OCI-LY3 (cell line): ENCODE results near the gene TTC8.

Experiments
- H2AFZ ChIP-seq: fragments of 200-600, 300-600 bp; shearing (Covaris generic); 2 replicates; pipeline ENCODE4 v1.6.0; 2014; ENCODE audit warnings: antibody characterized with exemption, low read depth, low read length
- H3K27ac ChIP-seq: fragments of 200-600, 300-600 bp; sonication (generic); 2 replicates; pipeline ENCODE4 v1.5.1; 2014; ENCODE audit warnings: mild to moderate bottlenecking, low read length, moderate library complexity, mixed read lengths
- H3K27me3 ChIP-seq: fragments of 200-600, 300-600 bp; sonication (generic); 2 replicates; pipeline ENCODE4 v1.6.1; 2014; ENCODE audit warnings: low read depth, low read length, mixed read lengths
- H3K36me3 ChIP-seq: fragments of 200-600, 300-600 bp; sonication (generic); replicated peaks from 2 replicates; pipeline ENCODE3; 2014; ENCODE audit warnings: low read depth, low read length, mixed read lengths
- H3K4me1 ChIP-seq: fragments of 300-600, 200-600 bp; sonication (generic); 2 replicates; pipeline ENCODE4 v1.6.1; 2014; ENCODE audit warnings: low read length, mixed read lengths
- H3K4me2 ChIP-seq: fragments of 200-600, 300-600 bp; sonication (generic); 2 replicates; pipeline ENCODE4 v1.6.1; 2014; ENCODE audit warnings: low read length, mixed read lengths
- H3K4me3 ChIP-seq: fragments of 300-600, 200-600 bp; sonication (generic); 2 replicates; pipeline ENCODE4 v1.5.1; 2014; ENCODE audit warnings: antibody characterized with exemption, mild to moderate bottlenecking, low read length, moderate library complexity
- H3K79me2 ChIP-seq: fragments of 300-600, 200-600 bp; shearing (Covaris generic); 2 replicates; pipeline ENCODE4 v1.6.1; 2014; ENCODE audit warnings: mild to moderate bottlenecking, low read length, mixed read lengths
- H3K9ac ChIP-seq: fragments of 300-600, 200-600 bp; shearing (Covaris generic); 2 replicates; pipeline ENCODE4 v1.6.0; 2014; ENCODE audit warnings: mild to moderate bottlenecking, low read length, moderate library complexity
- H3K9me3 ChIP-seq: fragments of 200-600, 300-600 bp; shearing (Covaris generic); 2 replicates; pipeline ENCODE4 v1.6.1; 2014; ENCODE audit warnings: low read length, mixed read lengths; ENCODE audit not compliant: insufficient read depth
- H4K20me1 ChIP-seq: fragments of 200-600, 300-600 bp; sonication (generic); 2 replicates; pipeline ENCODE4 v1.6.1; 2016; ENCODE audit warnings: low read length, mixed read lengths; ENCODE audit not compliant: insufficient read depth
- CTCF ChIP-seq: fragments of 200-600, 300-600 bp; sonication (generic); IDR thresholded peaks from 2 replicates; pipeline ENCODE4 v1.5.1; 2014; ENCODE audit warnings: antibody characterized with exemption, low read length, low read depth
- EZH2phosphoT487 ChIP-seq: fragments of 200-600 bp; shearing (Covaris generic); IDR thresholded peaks from 2 replicates; pipeline ENCODE4 v1.6.1; 2018; ENCODE audit warnings: antibody characterized with exemption, mixed run types, low read depth

Gene TTC8

DNA sequence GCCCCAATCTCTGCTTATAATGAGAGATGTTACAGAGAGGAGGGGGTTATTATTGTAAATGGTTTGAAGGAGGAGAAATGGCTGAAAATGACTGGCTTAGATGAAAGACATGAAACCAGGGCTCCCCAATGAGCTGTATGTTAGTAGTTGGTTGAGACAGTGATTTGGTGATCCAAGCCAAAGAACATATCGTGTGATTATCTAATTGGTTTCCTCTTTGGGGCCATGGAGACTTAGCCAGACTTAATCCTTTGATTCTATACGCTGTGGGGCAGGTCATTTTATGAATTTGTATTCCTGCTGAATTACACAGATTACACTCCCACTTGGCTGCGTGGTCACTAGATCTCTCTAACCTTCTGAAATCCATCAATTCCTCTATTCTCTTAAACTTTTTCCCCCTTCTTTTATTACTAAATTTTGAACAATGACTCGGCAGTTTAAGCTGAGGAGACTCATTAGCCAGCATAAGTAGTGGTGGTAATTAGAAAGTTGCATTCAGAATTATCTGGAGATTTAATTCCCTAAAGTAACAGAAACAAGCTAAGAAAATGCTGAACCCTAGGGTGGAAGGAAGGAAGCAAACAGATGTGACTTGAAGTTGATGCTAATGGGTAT is 5.3 kb downstream of the TTC8 start:
- no peaks in the 10 kb centered on the region for H3K79me2 ChIP-seq
- TF ChIP-seq CTCF (no peak), EZH2phosphoT487 (no peak)
- H3K36me3 ChIP-seq, result no peaks in the 10 kb centered on the region
- H3K4me1 ChIP-seq, result peaks cover 18% of the 10 kb centered on the region
- H3K27ac ChIP-seq, result no peak overlapping the region
- peak overlapping the region; percentile 43 for H3K4me2 ChIP-seq
- H3K9me3 ChIP-seq, result no peaks in the 10 kb centered on the region
- H3K27me3 ChIP-seq, result no peaks in the 10 kb centered on the region
- no peak overlapping the region for H3K4me3 ChIP-seq
- no peak overlapping the region for H3K9ac ChIP-seq
- 0 out of 2 replicates have a peak overlapping the region, but pooled peaks have one; percentile 10 for H2AFZ ChIP-seq
- H4K20me1 ChIP-seq, result no peaks in the 10 kb centered on the region

DNA sequence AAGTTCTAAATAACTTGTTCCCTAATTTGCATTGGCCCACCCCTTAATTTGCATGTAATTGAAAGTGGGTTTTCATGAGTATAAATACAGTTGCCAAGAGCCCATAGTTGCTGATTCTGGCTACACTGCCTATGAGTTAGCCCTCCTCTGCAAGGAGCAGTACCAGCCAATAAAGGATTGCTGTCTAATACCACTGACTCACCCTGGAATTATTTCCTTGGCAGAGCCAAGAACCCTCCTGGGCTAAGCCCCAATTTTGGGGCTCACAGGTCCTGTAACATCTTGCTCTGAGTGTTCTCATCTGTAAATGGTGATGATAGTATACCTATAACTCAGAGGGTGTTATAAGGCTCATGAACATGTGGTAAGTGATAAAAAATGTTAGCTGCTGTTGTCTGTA is 6.8 kb downstream of the TTC8 start:
- Histone ChIP-seq H3K36me3 (no peaks in the 10 kb centered on the region), H3K4me2 (no peak overlapping the region), H3K79me2 (no peaks in the 10 kb centered on the region), H3K27me3 (no peaks in the 10 kb centered on the region), H2AFZ (no peak overlapping the region), H3K4me3 (no peak overlapping the region), H3K9me3 (no peaks in the 10 kb centered on the region), H3K4me1 (peaks cover 16% of the 10 kb centered on the region), H3K27ac (no peak overlapping the region), H4K20me1 (no peaks in the 10 kb centered on the region), H3K9ac (no peak overlapping the region)
- TF ChIP-seq CTCF, result no peak

DNA sequence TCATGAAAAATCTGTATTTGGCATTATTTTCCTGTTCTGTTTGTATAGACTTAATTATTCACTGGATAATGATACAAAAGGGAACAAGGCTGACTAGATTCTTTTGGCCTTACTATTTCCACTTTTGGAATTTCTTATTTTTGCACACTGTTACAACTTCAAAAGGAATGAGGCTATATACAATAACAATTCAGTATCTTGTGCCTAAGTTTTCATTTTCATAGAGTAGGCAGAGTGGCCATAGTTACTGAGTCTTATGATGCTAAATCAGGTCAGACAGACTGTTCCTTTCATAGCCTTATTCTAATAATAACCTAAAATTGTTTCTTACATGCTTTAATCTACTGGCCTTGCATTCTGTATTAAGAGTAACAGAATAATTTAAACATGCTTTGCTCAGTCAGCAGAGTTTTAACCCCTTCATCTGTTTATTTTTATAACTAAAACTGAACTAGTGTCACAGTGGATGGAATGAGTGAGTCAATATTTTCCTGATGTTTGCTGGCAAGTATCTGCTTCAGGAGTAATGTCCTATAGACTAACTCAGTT is 10.5 kb downstream of the TTC8 start:
- no peak overlapping the region for H2AFZ ChIP-seq
- TF ChIP-seq EZH2phosphoT487 (no peak), CTCF (no peak)
- no peaks in the 10 kb centered on the region for H3K27me3 ChIP-seq
- H3K27ac ChIP-seq, result no peak overlapping the region
- H3K36me3 ChIP-seq, result no peaks in the 10 kb centered on the region
- H3K79me2 ChIP-seq, result no peaks in the 10 kb centered on the region
- H3K4me1 ChIP-seq, result peaks cover 4% of the 10 kb centered on the region
- no peak overlapping the region for H3K4me3 ChIP-seq
- no peak overlapping the region for H3K4me2 ChIP-seq
- H3K9me3 ChIP-seq, result no peaks in the 10 kb centered on the region
- H3K9ac ChIP-seq, result no peak overlapping the region
- no peaks in the 10 kb centered on the region for H4K20me1 ChIP-seq

GRCh38 chr14:88835661-88836060 is 11.2 kb downstream of the TTC8 start:
- H3K4me1 ChIP-seq, result peaks cover 4% of the 10 kb centered on the region
- no peaks in the 10 kb centered on the region for H3K27me3 ChIP-seq
- no peak overlapping the region for H3K27ac ChIP-seq
- no peaks in the 10 kb centered on the region for H3K36me3 ChIP-seq
- no peak overlapping the region for H2AFZ ChIP-seq
- H3K79me2 ChIP-seq, result no peaks in the 10 kb centered on the region
- no peaks in the 10 kb centered on the region for H4K20me1 ChIP-seq
- TF ChIP-seq CTCF, result no peak
- no peak for TF ChIP-seq EZH2phosphoT487
- H3K4me3 ChIP-seq, result no peak overlapping the region
- H3K9me3 ChIP-seq, result no peaks in the 10 kb centered on the region
- H3K4me2 ChIP-seq, result no peak overlapping the region
- no peak overlapping the region for H3K9ac ChIP-seq
